SK-MEL-5 (cell line): ENCODE data around the gene NOX5. TPM values are rescaled to one million over a fixed set of nuclear protein-coding genes. Genes with fewer than 3 reads are reported as not detected.
"Not testable (repeated sequence)": the region's sequence is repeated elsewhere in the genome, so short reads cannot be mapped to it uniquely, and the experiment has no call there.

Experiments used
- DNase-seq: peaks from one replicate; pipeline ENCODE4 v3.0.0-alpha.2; 2016; ENCODE audit warnings: low read depth, low spot score
- in situ Hi-C: cut with HindIII; loops from 2 replicates; pipeline ENCODE4 v1.10.0; 2016; ENCODE audit warnings: low sequenced_read_pairs, high pct_unique_total_duplicates, low pct_unique_long_range_greater_than_20kb
- polyA plus RNA-seq, 2 experiments: library from polyadenylated mRNA; depleted of rRNA; stranded (reverse); fragments of >200 nt; gene quantifications; 2 replicates each; pipeline ENCODE4 v1.2.3, GENCODE V29; 2015
- total RNA-seq: library from RNA; depleted of rRNA; stranded (reverse); fragments of >200 nt; shearing (Covaris generic); gene quantifications from 2 replicates; pipeline ENCODE4 v1.2.3, GENCODE V29; 2014; rRNA removed

Gene NOX5, protein sequence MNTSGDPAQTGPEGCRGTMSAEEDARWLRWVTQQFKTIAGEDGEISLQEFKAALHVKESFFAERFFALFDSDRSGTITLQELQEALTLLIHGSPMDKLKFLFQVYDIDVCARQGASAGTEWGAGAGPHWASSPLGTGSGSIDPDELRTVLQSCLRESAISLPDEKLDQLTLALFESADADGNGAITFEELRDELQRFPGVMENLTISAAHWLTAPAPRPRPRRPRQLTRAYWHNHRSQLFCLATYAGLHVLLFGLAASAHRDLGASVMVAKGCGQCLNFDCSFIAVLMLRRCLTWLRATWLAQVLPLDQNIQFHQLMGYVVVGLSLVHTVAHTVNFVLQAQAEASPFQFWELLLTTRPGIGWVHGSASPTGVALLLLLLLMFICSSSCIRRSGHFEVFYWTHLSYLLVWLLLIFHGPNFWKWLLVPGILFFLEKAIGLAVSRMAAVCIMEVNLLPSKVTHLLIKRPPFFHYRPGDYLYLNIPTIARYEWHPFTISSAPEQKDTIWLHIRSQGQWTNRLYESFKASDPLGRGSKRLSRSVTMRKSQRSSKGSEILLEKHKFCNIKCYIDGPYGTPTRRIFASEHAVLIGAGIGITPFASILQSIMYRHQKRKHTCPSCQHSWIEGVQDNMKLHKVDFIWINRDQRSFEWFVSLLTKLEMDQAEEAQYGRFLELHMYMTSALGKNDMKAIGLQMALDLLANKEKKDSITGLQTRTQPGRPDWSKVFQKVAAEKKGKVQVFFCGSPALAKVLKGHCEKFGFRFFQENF
- total RNA-seq: 4.0 TPM in 2 replicates
- polyA plus RNA-seq (2015; cell fraction: cytosol; rRNA removed): 2.7 and 4.0 TPM in 2 replicates
- polyA plus RNA-seq (2015; cell fraction: nucleus; rRNA removed): 13.5 and 21.5 TPM in 2 replicates

DNA sequence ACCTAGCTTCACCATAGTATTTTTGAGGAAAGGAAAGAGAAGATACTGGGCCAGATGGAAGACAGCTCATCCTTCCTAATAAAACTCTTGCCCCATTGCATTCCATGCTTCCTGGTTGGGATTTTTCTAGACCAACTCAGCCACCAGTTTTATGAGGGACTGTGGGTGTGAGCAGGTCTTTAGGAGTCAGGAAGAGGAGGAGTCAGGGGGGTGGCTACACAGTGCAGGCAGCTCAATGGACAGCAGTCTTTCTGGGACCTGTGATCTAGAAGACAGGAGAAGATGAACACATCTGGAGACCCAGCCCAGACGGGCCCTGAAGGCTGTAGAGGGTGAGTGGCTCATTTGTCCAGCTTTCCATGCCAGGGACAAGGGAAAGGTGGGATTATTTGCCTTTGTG, at the start of gene NOX5:
Gene NOX5, plus strand, starts transcription at position 242 of the 400 bp plus-strand sequence. Its CDS starts 41 bp downstream, at position 283.
- peak; percentile 28 for DNase-seq
- in situ Hi-C loops: no loop called here

DNA sequence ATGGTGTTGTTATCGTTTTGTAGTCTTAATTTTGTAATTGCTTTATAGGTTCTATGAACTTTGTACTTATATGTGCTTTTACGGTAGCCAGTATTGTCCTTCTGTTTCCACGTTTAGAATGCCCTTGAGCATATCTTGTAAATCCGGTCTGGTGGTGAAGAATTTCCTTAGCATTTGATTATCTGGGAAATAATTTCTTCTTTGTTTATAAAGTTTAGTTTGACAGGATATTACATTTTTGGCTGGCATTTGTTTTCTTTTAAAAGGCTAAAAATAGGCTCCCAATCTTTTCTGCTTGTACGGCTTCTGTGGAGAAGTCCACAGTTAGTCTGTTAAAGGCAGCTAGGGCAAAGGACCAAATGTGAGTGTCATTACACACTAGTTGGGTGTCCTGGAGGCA, 47.5 kb upstream of the NOX5 start:
- DNase-seq: peak; percentile 86
- in situ Hi-C loops: no loop called here

DNA sequence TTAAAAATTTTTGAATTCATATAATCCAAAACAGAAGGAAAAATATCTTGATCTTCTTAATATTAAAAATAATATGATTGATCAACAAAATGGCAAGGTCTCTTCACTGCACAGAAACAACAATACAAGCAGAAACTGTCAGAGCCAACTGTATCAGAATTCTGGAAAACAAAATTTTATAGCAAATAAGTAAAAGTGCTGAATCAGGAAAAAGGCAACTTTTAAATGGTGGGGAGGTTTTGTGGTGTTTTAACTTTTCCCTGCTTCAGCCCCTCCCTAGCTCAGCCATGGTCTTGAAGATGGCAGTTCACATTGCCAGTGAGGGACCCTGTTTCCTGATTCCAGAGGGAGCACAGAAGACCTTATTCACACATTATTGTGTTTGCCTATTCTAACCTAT, 46.5 kb upstream of the NOX5 start:
- DNase-seq: no peak
- in situ Hi-C loops: no loop called here

DNA sequence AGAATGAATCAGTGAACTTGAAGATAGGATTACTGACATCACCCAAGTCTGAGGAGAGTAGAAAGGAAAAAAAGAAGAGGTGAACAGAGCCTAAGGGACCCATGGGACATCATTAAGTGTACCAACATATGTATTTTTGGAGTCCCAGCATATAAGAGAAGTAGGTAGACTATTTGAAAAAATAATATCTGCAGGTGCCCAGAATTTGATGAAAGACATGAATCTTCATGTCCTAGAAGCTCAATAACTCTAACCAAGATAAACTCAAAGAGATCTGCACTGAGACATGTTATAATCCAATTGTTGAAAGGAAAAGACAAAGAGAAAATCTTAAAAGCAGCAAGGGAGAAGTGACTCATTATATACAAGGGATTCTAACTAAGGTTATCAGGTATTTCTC, 45.2 kb upstream of the NOX5 start:
- in situ Hi-C loops: no loop called here
- DNase-seq: no peak

DNA sequence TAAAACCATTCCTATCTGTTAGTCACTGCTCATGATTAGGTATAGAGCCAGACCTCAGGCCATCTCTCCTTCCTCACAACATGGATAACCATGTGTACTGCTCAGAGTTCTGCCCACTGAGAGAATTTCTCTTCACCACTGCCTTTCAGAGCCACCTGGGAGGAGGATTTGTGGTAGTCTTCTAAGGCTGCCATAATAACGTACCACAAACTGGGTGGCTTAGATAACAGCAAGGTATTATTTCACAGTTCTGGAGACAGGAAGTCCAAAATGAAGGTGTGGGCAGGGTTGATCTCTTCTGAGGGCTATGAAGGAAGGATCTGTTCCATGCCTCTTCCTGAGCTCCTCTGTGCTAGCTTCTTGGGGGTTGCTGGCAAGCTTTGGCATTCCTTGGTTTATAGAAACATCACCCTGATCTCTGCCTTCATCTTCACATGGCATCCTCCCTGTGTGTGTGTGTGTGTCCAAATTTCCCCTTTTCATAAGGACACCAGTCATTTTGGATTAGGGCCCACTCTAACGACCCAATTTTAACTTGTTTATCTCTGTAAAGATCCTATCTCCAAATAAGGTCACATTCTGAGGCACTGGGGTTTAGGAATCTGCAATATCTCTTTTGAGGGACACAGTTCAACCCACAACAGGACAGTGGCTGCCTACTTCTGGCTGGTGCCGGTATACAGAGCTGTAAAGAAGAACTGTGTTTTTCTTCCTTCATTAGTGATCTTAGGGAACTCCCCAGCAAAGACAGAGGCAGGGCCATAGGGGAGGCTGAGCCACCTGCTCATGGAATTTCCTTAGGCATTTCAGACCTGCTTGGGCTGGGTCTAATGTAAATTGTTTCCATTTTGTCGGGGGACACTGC, 42.1 kb upstream of the NOX5 start:
- in situ Hi-C loops: no loop called here
- no peak for DNase-seq

DNA sequence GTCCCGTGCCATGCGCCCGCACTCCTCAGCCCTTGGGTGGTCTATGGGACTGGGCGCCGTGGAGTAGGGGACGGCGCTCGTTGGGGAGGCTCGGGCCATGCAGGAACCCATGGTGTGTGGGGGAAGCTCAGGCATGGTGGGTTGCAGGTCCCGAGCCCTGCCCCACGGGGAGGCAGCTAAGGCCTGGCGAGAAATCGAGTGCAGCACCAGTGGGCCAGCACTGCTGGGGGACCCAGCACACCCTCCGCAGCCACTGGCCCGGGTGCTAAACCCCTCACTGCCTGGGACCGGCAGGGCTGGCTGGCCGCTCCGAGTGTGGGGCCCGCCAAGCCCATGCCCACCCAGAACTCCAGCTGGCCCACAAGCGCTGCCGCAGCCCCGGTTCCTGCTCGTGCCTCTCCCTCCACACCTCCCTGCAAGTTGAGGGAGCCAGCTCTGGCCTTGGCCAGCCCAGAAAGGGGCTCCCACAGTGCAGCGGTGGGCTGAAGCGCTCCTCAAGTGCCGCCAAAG, 38.8 kb upstream of the NOX5 start:
- in situ Hi-C loops, DNase-seq: not testable (repeated sequence)

DNA sequence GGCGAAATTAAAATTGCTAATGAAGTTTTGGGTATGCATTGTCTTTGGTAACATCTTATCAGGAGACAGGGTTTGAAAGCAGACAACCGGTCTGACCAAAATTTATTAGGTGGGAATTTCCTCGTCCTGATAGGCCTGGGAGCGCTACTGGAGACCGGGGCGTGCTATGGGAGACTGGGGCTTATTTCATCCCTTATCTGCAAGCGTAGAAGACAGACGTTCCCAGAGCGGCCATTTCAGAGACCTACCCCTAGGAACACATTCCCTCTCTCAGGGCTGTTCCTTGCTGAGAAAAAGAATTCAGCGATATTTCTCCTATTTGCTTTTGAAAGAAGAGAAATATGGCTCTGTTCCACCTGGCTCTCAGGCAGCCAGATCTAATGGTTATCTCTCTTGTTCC, 37.1 kb upstream of the NOX5 start:
- DNase-seq, in situ Hi-C loops: not testable (repeated sequence)

DNA sequence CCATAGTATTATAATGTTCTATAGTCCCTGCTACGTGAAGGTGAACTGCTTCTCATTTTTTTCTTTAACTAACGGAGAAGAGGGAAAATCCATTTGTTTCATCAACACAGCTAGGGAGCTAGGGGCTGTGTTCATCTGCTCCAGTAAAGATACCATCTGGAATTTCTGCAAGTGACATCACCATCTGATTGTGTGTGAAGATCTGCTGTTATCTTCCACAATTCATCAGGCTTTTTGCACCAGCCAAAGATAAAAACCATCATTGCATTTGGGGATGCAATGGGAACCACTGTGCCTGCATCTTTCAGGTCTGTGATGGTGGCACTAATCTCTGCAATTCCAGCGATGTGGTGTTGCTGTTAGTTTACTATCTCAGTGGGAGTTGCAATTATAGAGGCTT, 35.5 kb upstream of the NOX5 start:
- in situ Hi-C loops: no loop called here
- DNase-seq: no peak

DNA sequence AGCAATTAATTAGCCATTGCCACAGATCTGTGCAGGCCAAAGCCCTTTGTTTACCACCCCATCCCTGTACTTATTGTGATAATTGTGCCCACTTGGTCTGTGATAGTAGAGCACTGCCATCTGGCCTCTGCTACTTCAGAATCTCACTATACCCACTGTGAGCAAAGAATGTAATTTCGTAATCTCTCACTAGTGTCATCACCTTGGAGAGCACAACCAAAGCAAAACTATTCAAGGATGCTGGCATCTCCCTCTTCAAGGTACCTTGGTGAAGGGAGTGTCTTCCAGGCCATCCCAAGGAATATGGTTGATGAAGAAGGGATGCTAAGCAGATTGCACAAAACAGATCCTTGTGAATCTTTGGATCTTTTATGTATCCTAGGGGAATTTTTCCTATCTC, 34.7 kb upstream of the NOX5 start:
- DNase-seq: no peak
- in situ Hi-C loops: no loop called here

DNA sequence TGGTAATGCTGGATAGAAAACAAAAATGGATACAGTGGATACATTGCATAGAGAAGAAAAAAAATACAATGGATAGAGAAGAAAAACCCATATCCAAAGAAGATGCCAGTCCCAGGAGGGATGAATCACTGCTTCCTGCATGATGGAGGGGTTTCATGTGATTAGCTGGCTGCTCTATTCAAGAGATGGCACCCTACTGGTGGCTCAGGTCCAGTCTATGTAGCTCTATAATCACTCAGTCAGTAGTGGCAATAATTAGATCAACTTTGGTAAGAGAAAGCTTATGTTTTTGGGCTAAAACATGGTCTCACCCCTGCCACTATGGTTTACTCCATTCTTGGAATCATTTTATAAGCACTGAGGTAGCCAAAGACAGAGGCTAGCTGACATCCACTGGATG, 33.7 kb upstream of the NOX5 start:
- DNase-seq: peak; percentile 39
- in situ Hi-C loops: no loop called here

DNA sequence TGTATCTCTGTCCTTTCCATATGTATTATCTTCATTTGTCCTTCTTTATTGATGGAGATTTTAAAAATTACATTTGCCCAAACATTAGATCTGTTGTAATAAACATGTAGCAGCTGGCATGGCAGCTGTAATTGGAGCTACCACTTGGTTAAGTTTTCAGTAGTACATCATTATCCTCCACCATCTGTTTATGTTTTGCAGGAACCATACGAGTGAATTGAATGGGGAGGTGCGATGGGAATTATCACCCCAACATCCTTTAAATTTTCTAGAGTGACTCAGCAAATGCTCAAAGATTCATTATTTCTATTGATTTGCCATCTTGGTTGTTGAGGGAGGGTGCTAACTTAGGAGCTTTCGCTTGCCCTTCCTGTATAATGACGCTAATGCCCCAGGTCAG, 32.6 kb upstream of the NOX5 start:
- in situ Hi-C loops: no loop called here
- DNase-seq: no peak

DNA sequence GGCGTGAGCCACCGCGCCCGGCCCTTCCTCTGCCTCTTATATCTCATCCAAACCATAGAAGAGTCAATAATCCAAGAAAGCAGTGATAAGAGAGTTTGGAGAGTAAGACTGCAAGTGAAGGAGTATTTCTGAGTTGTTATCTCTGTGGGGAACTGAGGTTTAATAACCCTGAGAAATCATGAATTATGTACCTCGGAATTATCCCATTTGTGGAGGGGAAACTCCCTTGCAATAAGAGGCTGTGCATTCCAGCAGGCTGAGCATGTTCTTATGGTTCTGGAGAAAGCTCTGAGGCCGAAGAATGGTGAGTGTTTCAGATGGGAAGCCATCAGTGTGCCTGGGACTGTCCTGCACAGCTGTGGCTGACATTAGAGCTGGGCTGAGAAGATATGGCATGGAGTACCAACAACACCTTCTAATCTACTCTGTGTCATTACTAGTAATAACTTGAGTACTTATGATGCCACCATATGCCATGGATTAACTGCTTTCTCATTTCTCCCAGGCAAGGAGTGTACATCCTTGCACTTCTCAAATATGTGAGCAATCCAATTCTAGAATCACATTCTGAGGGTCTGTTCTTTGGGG, 31.4 kb upstream of the NOX5 start:
- in situ Hi-C loops: no loop called here
- DNase-seq: no peak

DNA sequence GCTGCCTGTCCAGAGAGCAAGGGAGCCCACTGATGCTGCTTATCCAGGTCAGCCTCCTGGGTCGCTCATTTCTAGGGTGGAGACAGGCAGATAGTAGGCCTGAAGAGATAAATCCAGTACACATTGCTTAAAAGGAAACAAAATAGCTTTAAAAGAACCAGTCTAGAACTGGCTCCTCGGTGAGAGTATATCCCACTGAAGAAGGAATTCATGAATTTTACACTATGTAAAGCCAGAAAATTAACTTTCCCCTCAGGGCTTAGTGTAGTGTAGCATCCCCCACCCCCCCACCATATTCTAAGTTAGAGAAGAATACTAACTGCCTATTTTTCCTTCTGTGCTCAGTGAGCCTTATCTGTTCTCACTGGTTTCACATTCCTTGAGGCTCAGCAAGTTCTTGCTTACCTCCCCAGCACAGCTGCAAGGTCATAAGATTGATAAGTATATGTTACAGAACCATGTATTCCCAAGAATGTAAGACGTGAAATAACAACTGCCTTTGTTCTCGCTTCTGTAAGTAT, 30.5 kb upstream of the NOX5 start:
- DNase-seq: peak; percentile 76
- in situ Hi-C loops: no loop called here

DNA sequence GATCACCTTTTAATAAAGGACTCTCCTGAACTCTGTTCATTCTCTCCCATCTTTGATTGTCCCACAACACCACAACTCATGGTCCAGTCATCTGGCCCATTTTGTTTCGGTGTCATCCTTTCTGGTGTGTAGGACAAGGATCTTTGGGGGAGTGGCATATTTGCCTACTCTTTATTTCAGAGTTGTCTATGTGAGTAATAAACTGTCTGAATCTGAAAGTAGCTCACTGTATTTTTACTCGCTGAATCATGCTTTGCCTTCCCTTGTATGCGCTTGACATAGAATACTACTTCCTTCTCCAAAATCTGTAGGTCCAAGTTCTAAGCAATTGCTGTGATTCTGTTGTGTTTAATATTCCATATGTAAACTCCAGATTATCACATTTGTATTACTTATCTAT, 29.9 kb upstream of the NOX5 start:
- no peak for DNase-seq
- in situ Hi-C loops: no loop called here

DNA sequence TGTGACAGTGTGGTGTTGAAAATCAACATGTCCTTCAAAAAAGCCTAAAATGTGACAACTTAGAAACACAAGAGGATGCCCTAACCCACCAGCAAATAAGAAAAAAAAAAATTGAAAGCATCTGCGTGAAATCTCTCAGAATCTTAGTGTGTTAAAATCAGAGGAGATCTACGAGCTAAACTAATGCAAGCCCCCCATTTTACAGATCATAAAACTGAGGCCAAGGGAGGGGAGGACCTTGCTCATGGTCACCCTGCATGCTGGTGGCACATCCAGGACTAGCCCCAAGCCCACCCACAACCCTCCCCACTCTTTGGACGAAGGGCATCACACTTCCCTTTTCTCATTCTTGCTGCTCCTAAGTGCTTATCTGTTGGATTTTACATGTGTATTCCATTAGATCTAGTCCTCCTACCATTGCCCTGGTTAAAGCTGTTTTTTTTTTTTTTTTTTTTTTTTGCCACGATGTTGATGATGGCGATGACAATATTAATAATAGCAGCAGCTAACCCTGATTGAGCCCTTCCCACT, 29.1 kb upstream of the NOX5 start:
- in situ Hi-C loops: no loop called here
- no peak for DNase-seq

DNA sequence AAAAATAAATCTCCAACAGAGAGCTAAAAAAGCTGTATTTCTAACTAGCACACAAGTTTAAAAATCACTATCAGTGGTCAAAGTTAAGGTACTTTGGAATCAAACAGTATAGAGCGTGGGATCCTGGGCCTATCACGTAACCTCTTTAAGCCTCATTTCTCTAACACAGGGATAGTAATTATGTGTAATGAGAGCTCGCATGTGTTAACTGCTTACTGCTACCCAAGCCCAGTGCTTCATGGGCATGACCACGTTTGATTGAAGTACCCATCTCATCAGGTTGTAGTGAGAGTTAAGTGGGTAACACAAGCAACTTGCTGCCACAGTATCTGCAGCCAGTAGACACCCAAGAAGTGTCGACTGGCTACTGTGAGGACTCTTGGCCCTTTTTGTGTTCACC, 28.2 kb upstream of the NOX5 start:
- in situ Hi-C loops: no loop called here
- DNase-seq: no peak

DNA sequence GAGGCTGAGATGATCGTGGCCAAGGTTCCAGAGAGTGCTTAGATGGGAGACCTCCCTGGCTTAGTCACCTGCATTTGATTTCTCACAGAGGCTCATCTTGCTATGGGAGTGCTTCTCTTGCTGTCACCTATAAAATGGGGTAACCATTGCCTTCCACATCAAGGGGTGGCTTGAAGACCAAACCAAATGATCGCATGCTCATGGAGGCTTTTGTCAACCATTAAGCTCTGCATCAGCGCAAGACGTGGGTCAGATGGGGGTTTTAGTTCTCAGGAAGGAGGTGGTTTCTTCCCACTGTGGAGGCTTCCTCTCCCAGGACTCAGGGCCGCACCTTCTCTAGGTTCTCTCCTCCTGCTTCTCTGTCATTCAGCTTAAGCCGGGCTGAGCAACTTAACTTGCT, 27.4 kb upstream of the NOX5 start:
- in situ Hi-C loops: no loop called here
- DNase-seq: no peak
